PFSK-1 (cell line): Measurements from ENCODE around the gene COPG2.

Experiments used
- FOXP2 ChIP-seq: optimal IDR thresholded peaks from 2 replicates; pipeline ENCODE3; 2011; ENCODE audit warnings: borderline replicate concordance, control low read depth, inconsistent platforms; ENCODE audit not compliant: insufficient read depth; ENCODE audit errors: extremely low read length, extremely low read depth
- POLR2AphosphoS5 ChIP-seq: IDR thresholded peaks from 2 replicates; pipeline ENCODE4 v1.6.1; 2012; ENCODE audit warnings: low read depth, mild to moderate bottlenecking, control low read depth, low read length, moderate library complexity
- REST ChIP-seq, 2 experiments: IDR thresholded peaks; 2 replicates each; pipeline versions ENCODE4 v1.6.1 to v1.8.0; 2011 to 2012; ENCODE audit warnings: low read depth in 2 of 2, low read length in 2 of 2, control low read depth in 1 of 2, inconsistent platforms in 1 of 2, mild to moderate bottlenecking in 1 of 2, moderate library complexity in 1 of 2; ENCODE audit not compliant: insufficient read depth in 1 of 2
- SIN3A ChIP-seq: IDR thresholded peaks from 2 replicates; pipeline ENCODE4 v1.6.1; 2012; ENCODE audit warnings: mild to moderate bottlenecking, low read length, moderate library complexity, borderline replicate concordance; ENCODE audit not compliant: insufficient read depth
- TAF1 ChIP-seq: IDR thresholded peaks from 2 replicates; pipeline ENCODE4 v1.6.1; 2012; ENCODE audit warnings: low read length, control low read depth, borderline replicate concordance; ENCODE audit not compliant: insufficient read depth

Gene COPG2

GRCh38 chr7:130611218-130611617, 57.3 kb downstream of the COPG2 start:
- no peak for TF ChIP-seq FOXP2
- no peak for TF ChIP-seq TAF1
- TF ChIP-seq POLR2AphosphoS5 = no peak
- TF ChIP-seq SIN3A = no peak
- TF ChIP-seq REST (IDR thresholded peaks at IDR 0.05; ENCODE audit: insufficient read depth in 1 of 2, low read depth in 2 of 2, low read length in 2 of 2) = no peak

GRCh38 chr7:130606161-130606560, 62.4 kb downstream of the COPG2 start:
- TF ChIP-seq SIN3A (no peak), REST (IDR thresholded peaks at IDR 0.05; ENCODE audit: insufficient read depth in 1 of 2, low read depth in 2 of 2, low read length in 2 of 2) (no peak), FOXP2 (no peak), POLR2AphosphoS5 (no peak), TAF1 (no peak)

GRCh38 chr7:130598056-130598455, 70.5 kb downstream of the COPG2 start:
- no peak for TF ChIP-seq SIN3A
- TF ChIP-seq POLR2AphosphoS5 = no peak
- TF ChIP-seq REST (IDR thresholded peaks at IDR 0.05; ENCODE audit: insufficient read depth in 1 of 2, low read depth in 2 of 2, low read length in 2 of 2) = no peak
- TF ChIP-seq TAF1 = no peak
- no peak for TF ChIP-seq FOXP2

GRCh38 chr7:130595986-130596385, 72.6 kb downstream of the COPG2 start:
- no peak for TF ChIP-seq TAF1
- TF ChIP-seq REST (IDR thresholded peaks at IDR 0.05; ENCODE audit: insufficient read depth in 1 of 2, low read depth in 2 of 2, low read length in 2 of 2) = no peak
- TF ChIP-seq POLR2AphosphoS5 = no peak
- TF ChIP-seq SIN3A = no peak

GRCh38 chr7:130593033-130593432, 75.5 kb downstream of the COPG2 start:
- no peak for TF ChIP-seq REST (IDR thresholded peaks at IDR 0.05; ENCODE audit: insufficient read depth in 1 of 2, low read depth in 2 of 2, low read length in 2 of 2)
- no peak for TF ChIP-seq SIN3A
- TF ChIP-seq TAF1 = no peak
- TF ChIP-seq FOXP2 = no peak
- TF ChIP-seq POLR2AphosphoS5 = no peak
